ENCODE results near the gene NOX5.
"Not testable (repeated sequence)": the region's sequence is repeated elsewhere in the genome, so short reads cannot be mapped to it uniquely, and the experiment has no call there.

The NOX5 gene

DNA sequence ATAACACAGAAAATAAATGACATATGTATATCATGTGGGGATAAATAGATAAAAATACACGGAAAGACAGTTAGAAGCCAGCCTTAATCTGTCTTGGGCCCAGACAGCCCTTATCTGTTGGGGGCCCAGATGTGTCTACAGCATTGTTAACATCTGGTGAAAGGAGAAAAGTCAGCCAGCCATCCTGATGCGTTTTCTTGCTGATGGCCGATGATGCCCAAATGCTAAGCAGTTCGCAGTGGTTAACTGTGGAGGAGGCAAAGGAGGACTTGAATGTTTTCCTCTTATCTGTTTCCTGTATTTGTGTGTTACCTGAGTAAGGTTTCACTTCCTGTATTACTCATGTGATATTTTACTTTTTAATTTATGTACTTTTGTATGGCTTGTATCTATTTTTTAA is 46.2 kb downstream of the NOX5 start:
- no peak for DNase-seq

DNA sequence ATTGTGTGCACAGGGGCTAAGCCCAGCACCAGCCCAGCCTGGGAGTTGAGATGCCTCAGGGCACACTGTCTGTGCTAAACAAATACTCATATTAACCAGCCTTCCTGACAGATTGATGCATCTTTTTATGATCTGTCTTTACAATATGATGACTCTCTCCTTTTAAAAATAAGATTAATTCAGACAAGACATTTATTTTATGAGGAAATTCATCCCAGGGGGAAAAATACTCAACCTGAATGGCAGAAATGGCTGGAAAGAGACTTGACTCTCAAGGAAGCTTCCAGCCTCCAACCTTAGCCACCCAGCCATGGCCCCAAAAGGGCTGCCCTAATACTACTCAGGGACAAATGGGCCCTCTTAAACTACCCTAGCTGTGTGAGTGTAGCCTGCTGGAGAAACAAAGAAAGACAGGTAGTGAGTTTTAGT is 46.9 kb downstream of the NOX5 start:
- peak; percentile 24 for DNase-seq

GRCh38 chr15:69064649-69065048 is 50.2 kb downstream of the NOX5 start:
- DNase-seq = no peak

GRCh38 chr15:69066007-69066995 is 51.8 kb downstream of the NOX5 start:
- no peak for DNase-seq

DNA sequence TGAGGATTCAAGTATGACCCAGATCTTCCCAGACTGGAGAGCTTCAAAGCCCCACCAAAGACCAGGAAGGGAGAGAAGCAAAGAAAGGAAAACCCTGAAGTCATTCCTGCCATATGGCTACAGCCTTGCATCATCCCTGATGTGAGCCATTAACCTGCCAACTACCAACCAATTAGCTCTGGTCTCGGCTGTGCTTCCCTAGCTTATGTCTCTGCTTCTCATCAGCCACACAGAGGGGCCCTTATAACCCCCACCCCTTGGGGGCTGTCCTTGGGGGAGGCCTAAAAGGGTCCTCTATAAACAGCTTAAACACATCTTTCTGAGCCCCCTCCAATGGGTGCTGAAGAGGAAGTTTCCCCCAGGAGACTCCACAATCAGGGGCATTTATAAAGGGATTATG is 52.8 kb downstream of the NOX5 start:
- DNase-seq = no peak

- DNase-seq = no peak
Observed at GRCh38 chr15:69068157-69068556, 53.7 kb downstream of the NOX5 start.

GRCh38 chr15:69069290-69069689 is 54.8 kb downstream of the NOX5 start:
- DNase-seq = not testable (repeated sequence)

DNA sequence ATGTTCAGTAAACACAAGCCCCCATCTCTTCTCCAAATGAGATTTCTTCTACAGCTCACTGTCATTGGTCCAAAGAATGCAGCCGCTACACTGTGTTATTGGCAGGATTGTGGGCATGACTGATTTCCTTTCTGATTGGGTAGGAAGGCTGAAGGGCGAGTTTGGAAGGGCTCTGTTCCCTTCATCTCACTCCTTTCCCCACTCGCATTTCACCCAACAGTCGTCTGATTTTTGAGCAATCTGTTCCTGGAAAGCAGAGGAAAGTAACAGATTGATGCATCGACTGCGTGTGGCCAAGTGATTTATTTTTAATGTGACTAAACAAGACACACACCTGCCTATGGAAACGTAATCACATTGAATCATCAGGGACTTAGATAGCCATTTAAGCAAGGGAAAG is 55.5 kb downstream of the NOX5 start:
- DNase-seq = no peak

- no peak for DNase-seq
Observed at GRCh38 chr15:69070396-69070795, 55.9 kb downstream of the NOX5 start.

DNA sequence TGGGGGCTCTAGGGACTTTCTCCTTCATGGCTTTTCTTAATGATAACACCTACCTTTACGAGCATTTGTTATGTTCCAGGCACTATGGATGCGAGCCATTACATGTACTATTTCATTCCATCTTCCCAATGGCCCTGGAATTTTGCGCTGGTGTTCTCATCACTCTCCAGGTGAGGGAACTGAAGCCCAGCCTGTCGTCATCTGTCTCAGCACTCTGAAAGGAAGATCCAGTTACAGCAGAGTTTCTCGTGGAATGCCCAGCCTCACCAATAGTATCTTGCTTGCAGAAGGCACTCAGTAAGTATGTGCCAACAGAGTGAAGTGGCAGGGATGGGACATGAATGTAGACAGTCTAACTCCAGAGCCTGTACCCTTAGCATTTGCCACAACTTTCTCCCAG is 56.8 kb downstream of the NOX5 start:
- DNase-seq = no peak

DNA sequence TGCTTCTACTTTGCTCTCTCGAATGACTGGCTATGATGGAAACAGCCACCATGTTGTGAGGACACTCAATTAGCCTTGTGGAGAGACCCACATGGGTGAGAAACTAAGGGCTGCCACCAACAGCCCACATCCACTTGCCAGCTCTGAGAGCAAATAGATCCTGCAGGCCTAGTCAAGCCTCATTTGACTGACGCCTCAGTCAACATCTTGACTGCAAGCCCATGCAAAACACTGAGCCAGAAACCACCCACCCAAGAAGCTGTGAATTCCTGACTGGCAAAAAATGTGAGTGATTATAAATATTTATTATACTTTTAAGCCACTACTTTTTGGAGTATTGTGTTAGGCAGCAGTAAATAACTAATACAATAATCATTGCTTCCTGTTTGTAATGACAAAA is 58.4 kb downstream of the NOX5 start:
- DNase-seq = peak; percentile 39

DNA sequence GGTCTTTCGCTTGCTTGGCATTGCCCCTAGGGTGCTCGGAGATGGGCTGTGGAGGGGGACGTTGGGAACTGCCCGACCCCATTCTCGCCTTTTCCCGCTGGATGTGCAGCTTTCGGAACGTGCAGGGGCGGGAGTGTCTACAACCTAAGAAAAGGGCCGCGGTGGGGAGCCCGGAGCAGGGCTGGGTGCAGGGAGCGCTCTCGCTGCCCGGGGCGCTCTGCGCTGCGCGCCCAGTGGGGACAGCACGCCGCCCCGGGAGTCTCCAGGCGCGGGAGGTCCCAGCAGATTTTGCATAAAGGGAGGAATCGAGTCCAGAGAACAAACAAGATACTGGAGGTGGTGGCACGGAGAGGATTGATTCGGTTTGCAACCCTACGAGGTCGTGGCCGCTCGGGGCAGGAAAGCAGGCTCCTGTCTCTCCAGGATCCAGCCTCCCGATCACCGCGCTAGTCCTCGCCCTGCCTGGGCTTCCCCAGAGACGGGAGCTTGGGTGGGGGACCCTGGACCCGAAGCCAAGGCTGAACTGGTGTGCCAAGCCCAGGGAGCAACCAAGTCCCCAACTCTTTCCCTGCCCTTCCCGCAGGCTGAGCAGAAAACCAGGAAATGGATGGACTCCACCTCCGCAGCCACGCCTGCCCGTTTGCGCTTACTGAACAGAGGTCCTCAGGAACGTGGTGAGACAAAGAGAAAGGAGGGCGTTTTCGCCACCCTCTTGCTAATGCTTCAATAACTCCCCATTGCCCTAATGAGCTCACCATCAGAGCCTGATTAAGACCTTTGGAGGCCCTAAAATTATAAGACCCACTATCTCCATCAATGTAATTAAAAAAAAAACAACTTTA is 59.7 kb downstream of the NOX5 start:
- DNase-seq = peak; percentile 94

DNA sequence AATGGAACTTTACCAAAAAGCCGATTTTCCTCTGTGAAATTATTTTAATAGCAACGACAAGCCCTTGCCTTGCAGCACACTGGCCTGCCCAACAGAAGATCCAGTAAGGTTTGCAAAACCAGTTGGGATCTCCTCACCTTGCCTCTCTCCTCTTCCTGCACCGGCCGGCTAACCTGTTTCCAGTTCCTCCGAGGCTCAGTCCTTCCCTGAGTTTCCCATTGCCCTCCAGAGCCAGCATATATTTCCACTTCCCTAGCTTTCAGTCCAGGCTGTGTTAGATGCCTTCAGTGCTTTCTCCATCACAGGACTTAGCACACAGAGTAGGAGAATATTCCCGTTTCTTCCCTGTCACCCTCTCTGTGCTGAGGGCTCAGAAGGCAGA is 60.3 kb downstream of the NOX5 start:
- DNase-seq = peak; percentile 58

DNA sequence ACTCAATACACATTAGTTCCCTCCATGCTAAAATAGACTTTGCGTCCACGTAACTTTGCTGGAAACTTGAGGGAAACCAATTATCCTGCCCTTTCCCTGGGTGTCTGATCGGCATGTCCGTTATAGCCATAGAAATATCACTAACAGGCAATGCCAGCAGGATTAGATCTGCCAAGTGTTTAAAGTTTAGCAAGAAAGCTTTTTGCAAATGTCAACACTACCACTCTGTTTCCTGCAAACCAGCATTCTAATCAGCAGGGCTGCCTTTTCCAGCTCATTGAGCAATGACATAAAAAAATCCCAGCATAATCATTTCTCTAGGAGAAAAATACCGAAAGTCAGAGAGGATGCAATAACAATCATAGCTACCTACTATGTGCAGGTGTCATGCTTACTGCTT is 60.9 kb downstream of the NOX5 start:
- peak; percentile 27 for DNase-seq

GRCh38 chr15:69076756-69077155 is 62.3 kb downstream of the NOX5 start:
- no peak for DNase-seq

DNA sequence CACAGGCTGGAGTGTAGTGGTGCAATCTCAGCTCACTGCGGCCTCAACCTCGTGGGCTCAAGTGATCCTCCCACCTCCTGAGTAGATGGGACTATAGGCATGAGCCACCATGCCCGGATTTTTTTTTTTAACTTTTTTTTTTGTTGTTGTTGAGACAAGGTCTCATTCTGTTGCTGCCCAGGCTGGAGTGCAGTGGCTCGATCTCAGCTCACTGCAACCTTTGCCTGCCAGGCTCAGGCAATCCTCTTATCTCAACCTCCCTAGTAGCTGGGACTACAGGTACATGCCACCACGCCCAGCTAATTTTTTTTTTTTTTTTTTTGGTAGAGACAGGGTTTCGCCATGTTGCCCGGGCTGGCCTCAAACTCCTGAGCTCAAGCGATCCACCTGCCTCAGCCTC is 64.1 kb downstream of the NOX5 start:
- DNase-seq = no peak

DNA sequence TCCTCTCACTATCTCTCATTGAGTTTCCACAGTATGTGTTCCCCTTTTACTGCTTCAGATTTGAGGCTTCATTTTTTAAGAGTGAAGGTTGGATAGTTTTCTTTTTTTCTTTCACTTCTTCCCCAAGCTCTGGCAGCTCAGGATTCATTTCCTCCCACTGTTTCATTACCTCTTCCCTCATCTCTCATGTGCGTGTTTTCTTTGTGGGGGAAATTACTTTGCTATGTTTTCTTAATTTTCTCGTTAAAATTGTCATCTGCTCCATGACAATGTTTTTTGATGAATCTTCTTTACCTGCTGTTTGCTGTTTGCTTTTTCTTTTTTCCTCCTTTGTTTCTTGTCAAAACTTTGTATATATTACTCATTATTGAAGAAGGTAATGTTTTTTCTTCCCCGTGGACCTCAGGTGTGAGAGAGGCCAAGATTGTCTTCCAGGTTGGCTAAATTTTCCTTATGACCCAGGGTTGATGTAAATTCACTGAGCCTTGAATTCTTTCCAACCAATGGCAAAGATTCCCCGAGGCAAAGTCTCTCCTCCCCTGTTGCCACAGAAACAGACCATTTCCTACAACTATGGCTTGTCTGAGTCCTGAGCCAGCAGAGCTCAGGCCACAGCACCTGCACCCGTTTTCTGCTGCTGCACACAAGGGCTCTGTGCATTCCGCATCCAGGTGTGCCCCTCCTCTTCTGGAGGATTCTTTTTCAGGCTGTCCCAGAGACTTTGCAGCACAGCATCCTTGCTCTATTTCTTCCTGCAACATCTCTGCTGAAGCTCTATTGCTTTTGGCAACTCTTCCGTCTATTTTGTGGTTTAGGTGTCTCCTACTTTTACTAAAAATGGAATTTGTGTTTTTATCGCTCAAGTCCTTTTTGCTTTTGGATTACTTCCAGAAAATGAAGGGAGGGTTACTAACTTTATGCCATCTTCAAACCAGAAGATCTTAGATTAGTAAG is 66.1 kb downstream of the NOX5 start:
- DNase-seq = no peak

DNA sequence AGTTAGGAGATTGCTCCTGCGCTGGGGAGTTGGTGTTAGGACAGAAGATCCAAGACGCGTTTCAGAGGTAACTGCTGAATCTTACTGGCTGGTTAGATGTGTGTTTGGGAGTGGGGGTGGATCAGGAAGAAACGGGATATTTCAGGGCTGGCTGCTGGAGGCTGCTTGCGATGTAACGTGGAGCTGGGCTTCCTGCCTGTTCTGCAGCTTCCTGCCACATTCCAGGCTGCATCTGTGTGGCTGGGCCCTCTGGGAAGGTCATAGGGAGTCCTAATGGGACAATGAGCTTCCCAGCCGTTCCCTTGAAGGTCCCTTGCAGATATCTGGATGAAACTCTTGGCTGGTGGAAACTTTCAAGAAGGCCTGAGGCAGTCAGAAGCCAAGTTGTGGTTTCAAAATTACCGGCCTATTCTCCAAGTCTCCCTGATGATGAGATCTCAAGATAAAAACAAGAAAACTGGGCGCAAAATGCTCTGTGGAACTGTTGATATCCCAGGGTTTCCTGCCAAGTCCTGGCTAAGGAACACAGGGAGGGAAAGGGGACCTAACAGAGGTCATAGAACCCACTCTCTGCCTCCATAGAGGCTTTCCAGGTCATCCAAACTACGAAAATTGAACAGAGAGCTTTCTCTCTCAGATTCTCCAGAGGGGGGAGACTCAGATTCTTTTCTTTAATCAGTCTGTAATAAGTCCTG is 67.0 kb downstream of the NOX5 start:
- DNase-seq = no peak

GRCh38 chr15:69082021-69082502 is 67.6 kb downstream of the NOX5 start:
- DNase-seq = no peak

DNA sequence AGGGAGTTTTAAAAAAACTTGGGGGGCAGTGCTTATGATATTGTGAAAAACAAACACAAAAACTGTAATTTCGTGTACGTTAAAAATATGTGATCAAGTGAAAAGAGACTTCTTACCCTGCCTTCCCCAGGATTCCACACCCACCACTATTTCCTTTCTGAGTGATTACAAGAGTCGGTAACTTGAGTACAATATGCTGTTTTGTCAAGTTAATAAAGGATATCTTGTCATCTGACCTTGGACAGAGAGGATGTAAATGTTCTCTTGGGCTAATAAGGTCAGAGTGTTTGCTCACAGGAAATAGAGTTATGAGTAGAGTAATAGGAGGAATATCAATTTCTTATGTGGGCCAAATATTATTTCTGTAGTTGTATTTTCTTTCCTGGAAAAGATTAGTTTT is 68.1 kb downstream of the NOX5 start:
- no peak for DNase-seq

DNA sequence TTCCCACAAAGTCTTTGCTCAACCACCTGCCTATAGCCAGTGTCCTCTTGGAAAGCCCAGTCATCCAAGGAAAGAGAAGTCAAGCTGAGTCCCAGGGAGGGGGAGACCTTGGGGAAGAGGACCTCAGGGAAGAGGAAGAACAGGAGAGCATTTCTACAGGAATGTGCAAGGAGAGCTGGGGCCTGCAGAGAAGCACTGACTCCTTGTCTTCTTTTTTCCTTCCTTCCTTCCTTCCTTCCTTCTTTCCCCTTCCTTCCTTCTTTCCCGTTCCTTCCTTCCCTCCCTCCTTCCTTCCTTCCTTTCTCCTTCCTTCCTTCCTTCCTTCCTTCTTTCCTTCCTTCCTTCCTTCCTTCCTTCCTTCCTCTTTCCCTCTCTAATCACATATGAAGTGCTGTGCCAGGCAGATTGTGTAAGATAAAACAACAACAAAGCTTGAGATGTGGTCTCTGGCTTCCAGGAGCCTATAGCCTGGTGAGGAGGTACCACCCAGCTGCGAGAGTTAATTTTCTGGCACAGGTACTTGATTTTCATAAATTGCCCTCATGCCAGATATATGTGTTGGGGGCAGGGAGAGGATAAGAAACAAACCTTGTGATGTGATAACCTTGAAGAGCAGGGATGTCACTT is 70.0 kb downstream of the NOX5 start:
- no peak for DNase-seq

Data from NCI-H526 treated with DMSO at 0.1 percent for 48 hours (cell line).